ENCODE measurements around the gene TRAK1.
A peak's percentile ranks its signal among the peaks of the same experiment; 100 is the strongest.

The TRAK1 gene

GRCh38 chr3:42177801-42178150 lies 86.6 kb downstream of the TRAK1 start:
- DNase-seq (ENCODE audit: low spot score), result no peak

GRCh38 chr3:42179110-42179725 lies 88.1 kb downstream of the TRAK1 start:
- peak; percentile 35 for DNase-seq (ENCODE audit: low spot score)

- DNase-seq (ENCODE audit: low spot score), result no peak
Measured at GRCh38 chr3:42180901-42181300, 89.7 kb downstream of the TRAK1 start.

- DNase-seq (ENCODE audit: low spot score), result no peak
Measured at GRCh38 chr3:42182555-42182954, 91.4 kb downstream of the TRAK1 start.

- peak; percentile 80 for DNase-seq (ENCODE audit: low spot score)
Measured at GRCh38 chr3:42183991-42184632, 93.0 kb downstream of the TRAK1 start.

GRCh38 chr3:42184651-42185443 lies 93.7 kb downstream of the TRAK1 start:
- no peak for DNase-seq (ENCODE audit: low spot score)

- no peak for DNase-seq (ENCODE audit: low spot score)
Measured at GRCh38 chr3:42187936-42188335, 96.8 kb downstream of the TRAK1 start.

GRCh38 chr3:42188376-42188775 lies 97.2 kb downstream of the TRAK1 start:
- DNase-seq (ENCODE audit: low spot score), result no peak

- DNase-seq (ENCODE audit: low spot score), result no peak
Measured at GRCh38 chr3:42189001-42189460, 97.9 kb downstream of the TRAK1 start.

- no peak for DNase-seq (ENCODE audit: low spot score)
Measured at GRCh38 chr3:42189736-42190135, 98.6 kb downstream of the TRAK1 start.

- DNase-seq (ENCODE audit: low spot score), result peak; percentile 73
Measured at GRCh38 chr3:42190701-42191442, 99.7 kb downstream of the TRAK1 start.

- no peak for DNase-seq (ENCODE audit: low spot score)
Measured at GRCh38 chr3:42191443-42191747, 100.2 kb downstream of the TRAK1 start.

- DNase-seq (ENCODE audit: low spot score), result peak; percentile 87
Measured at GRCh38 chr3:42192334-42193200, 101.4 kb downstream of the TRAK1 start.

- no peak for DNase-seq (ENCODE audit: low spot score)
Measured at GRCh38 chr3:42194943-42195510, 103.9 kb downstream of the TRAK1 start.

GRCh38 chr3:42195879-42196330 lies 104.7 kb downstream of the TRAK1 start:
- DNase-seq (ENCODE audit: low spot score), result no peak

- DNase-seq (ENCODE audit: low spot score), result no peak
Measured at GRCh38 chr3:42198709-42199108, 107.6 kb downstream of the TRAK1 start.

- no peak for DNase-seq (ENCODE audit: low spot score)
Measured at GRCh38 chr3:42202217-42202865, 111.2 kb downstream of the TRAK1 start.

- DNase-seq (ENCODE audit: low spot score), result no peak
Measured at GRCh38 chr3:42204867-42205599, 113.9 kb downstream of the TRAK1 start.

- no peak for DNase-seq (ENCODE audit: low spot score)
Measured at GRCh38 chr3:42205800-42206514, 114.8 kb downstream of the TRAK1 start.

Measured in pons (tissue), 1 donor.